Measurements from ENCODE around the gene CFAP299.

Gene CFAP299

GRCh38 chr4:80839281-80839680 lies 503.8 kb downstream of the CFAP299 start:
- Histone ChIP-seq H3K27me3 (ENCODE audit: control insufficient read depth, insufficient read depth, low read length) (no peaks in the 10 kb centered on the region), H3K4me3 (ENCODE audit: low read length) (no peak overlapping the region), H3K9me3 (ENCODE audit: control insufficient read depth, insufficient read depth, low read length) (no peaks in the 10 kb centered on the region), H3K36me3 (ENCODE audit: control insufficient read depth, insufficient read depth, low read length) (no peaks in the 10 kb centered on the region), H3K27ac (ENCODE audit: low read length) (no peak overlapping the region), H3K4me1 (ENCODE audit: control insufficient read depth, insufficient read depth, low read length) (no peaks in the 10 kb centered on the region)
- no CpG with 5 or more reads among the region's 1 CpG for WGBS (ENCODE audit: insufficient coverage, insufficient read length)
- no peak for DNase-seq (ENCODE audit: low read depth, low spot score)

GRCh38 chr4:80839792-80840191 lies 504.3 kb downstream of the CFAP299 start:
- DNase-seq (ENCODE audit: low read depth, low spot score), result no peak
- no peaks in the 10 kb centered on the region for H3K4me1 ChIP-seq (ENCODE audit: control insufficient read depth, insufficient read depth, low read length)
- no peak overlapping the region for H3K4me3 ChIP-seq (ENCODE audit: low read length)
- H3K27me3 ChIP-seq (ENCODE audit: control insufficient read depth, insufficient read depth, low read length), result no peaks in the 10 kb centered on the region
- H3K9me3 ChIP-seq (ENCODE audit: control insufficient read depth, insufficient read depth, low read length), result no peaks in the 10 kb centered on the region
- H3K36me3 ChIP-seq (ENCODE audit: control insufficient read depth, insufficient read depth, low read length), result no peaks in the 10 kb centered on the region
- H3K27ac ChIP-seq (ENCODE audit: low read length), result no peak overlapping the region

GRCh38 chr4:80840396-80840795 lies 504.9 kb downstream of the CFAP299 start:
- no peaks in the 10 kb centered on the region for H3K36me3 ChIP-seq (ENCODE audit: control insufficient read depth, insufficient read depth, low read length)
- whole genome bisulfite sequencing (ENCODE audit: insufficient coverage, insufficient read length), result no CpG with 5 or more reads among the region's 1 CpG
- no peak for DNase-seq (ENCODE audit: low read depth, low spot score)
- H3K27me3 ChIP-seq (ENCODE audit: control insufficient read depth, insufficient read depth, low read length), result no peaks in the 10 kb centered on the region
- H3K4me3 ChIP-seq (ENCODE audit: low read length), result no peak overlapping the region
- no peak overlapping the region for H3K27ac ChIP-seq (ENCODE audit: low read length)
- no peaks in the 10 kb centered on the region for H3K4me1 ChIP-seq (ENCODE audit: control insufficient read depth, insufficient read depth, low read length)
- H3K9me3 ChIP-seq (ENCODE audit: control insufficient read depth, insufficient read depth, low read length), result no peaks in the 10 kb centered on the region

- Histone ChIP-seq H3K36me3 (ENCODE audit: control insufficient read depth, insufficient read depth, low read length) (no peaks in the 10 kb centered on the region), H3K27me3 (ENCODE audit: control insufficient read depth, insufficient read depth, low read length) (no peaks in the 10 kb centered on the region), H3K4me1 (ENCODE audit: control insufficient read depth, insufficient read depth, low read length) (no peaks in the 10 kb centered on the region), H3K4me3 (ENCODE audit: low read length) (no peak overlapping the region), H3K9me3 (ENCODE audit: control insufficient read depth, insufficient read depth, low read length) (no peaks in the 10 kb centered on the region), H3K27ac (ENCODE audit: low read length) (no peak overlapping the region)
- no peak for DNase-seq (ENCODE audit: low read depth, low spot score)
- WGBS (ENCODE audit: insufficient coverage, insufficient read length), result no CpG with 5 or more reads among the region's 2 CpGs
Measured at GRCh38 chr4:80841587-80842281, 506.2 kb downstream of the CFAP299 start.

- DNase-seq (ENCODE audit: low read depth, low spot score), result no peak
- Histone ChIP-seq H3K27ac (ENCODE audit: low read length) (no peak overlapping the region), H3K27me3 (ENCODE audit: control insufficient read depth, insufficient read depth, low read length) (no peaks in the 10 kb centered on the region), H3K9me3 (ENCODE audit: control insufficient read depth, insufficient read depth, low read length) (no peaks in the 10 kb centered on the region), H3K4me1 (ENCODE audit: control insufficient read depth, insufficient read depth, low read length) (no peaks in the 10 kb centered on the region), H3K4me3 (ENCODE audit: low read length) (no peak overlapping the region), H3K36me3 (ENCODE audit: control insufficient read depth, insufficient read depth, low read length) (no peaks in the 10 kb centered on the region)
Measured at GRCh38 chr4:80846210-80846609, 510.7 kb downstream of the CFAP299 start.

- no peaks in the 10 kb centered on the region for H3K4me1 ChIP-seq (ENCODE audit: control insufficient read depth, insufficient read depth, low read length)
- no peak for DNase-seq (ENCODE audit: low read depth, low spot score)
- H3K27me3 ChIP-seq (ENCODE audit: control insufficient read depth, insufficient read depth, low read length), result no peaks in the 10 kb centered on the region
- WGBS (ENCODE audit: insufficient coverage, insufficient read length), result no CpG with 5 or more reads among the region's 2 CpGs
- no peak overlapping the region for H3K4me3 ChIP-seq (ENCODE audit: low read length)
- H3K9me3 ChIP-seq (ENCODE audit: control insufficient read depth, insufficient read depth, low read length), result no peaks in the 10 kb centered on the region
- H3K27ac ChIP-seq (ENCODE audit: low read length), result no peak overlapping the region
- no peaks in the 10 kb centered on the region for H3K36me3 ChIP-seq (ENCODE audit: control insufficient read depth, insufficient read depth, low read length)
Measured at GRCh38 chr4:80852061-80852460, 516.5 kb downstream of the CFAP299 start.

- H3K4me1 ChIP-seq (ENCODE audit: control insufficient read depth, insufficient read depth, low read length), result no peaks in the 10 kb centered on the region
- H3K36me3 ChIP-seq (ENCODE audit: control insufficient read depth, insufficient read depth, low read length), result no peaks in the 10 kb centered on the region
- no peak for DNase-seq (ENCODE audit: low read depth, low spot score)
- WGBS (ENCODE audit: insufficient coverage, insufficient read length), result no CpG with 5 or more reads among the region's 1 CpG
- no peaks in the 10 kb centered on the region for H3K9me3 ChIP-seq (ENCODE audit: control insufficient read depth, insufficient read depth, low read length)
- H3K27ac ChIP-seq (ENCODE audit: low read length), result no peak overlapping the region
- no peak overlapping the region for H3K4me3 ChIP-seq (ENCODE audit: low read length)
- no peaks in the 10 kb centered on the region for H3K27me3 ChIP-seq (ENCODE audit: control insufficient read depth, insufficient read depth, low read length)
Measured at GRCh38 chr4:80873571-80873970, 538.0 kb downstream of the CFAP299 start.

- no peaks in the 10 kb centered on the region for H3K4me1 ChIP-seq (ENCODE audit: control insufficient read depth, insufficient read depth, low read length)
- no peaks in the 10 kb centered on the region for H3K36me3 ChIP-seq (ENCODE audit: control insufficient read depth, insufficient read depth, low read length)
- H3K4me3 ChIP-seq (ENCODE audit: low read length), result no peak overlapping the region
- no peak overlapping the region for H3K27ac ChIP-seq (ENCODE audit: low read length)
- H3K27me3 ChIP-seq (ENCODE audit: control insufficient read depth, insufficient read depth, low read length), result no peaks in the 10 kb centered on the region
- DNase-seq (ENCODE audit: low read depth, low spot score), result no peak
- no CpG with 5 or more reads among the region's 2 CpGs for WGBS (ENCODE audit: insufficient coverage, insufficient read length)
- H3K9me3 ChIP-seq (ENCODE audit: control insufficient read depth, insufficient read depth, low read length), result no peaks in the 10 kb centered on the region
Measured at GRCh38 chr4:80874979-80875378, 539.4 kb downstream of the CFAP299 start.

GRCh38 chr4:80875642-80876041 lies 540.1 kb downstream of the CFAP299 start:
- no peak for DNase-seq (ENCODE audit: low read depth, low spot score)
- Histone ChIP-seq H3K36me3 (ENCODE audit: control insufficient read depth, insufficient read depth, low read length) (no peaks in the 10 kb centered on the region), H3K4me3 (ENCODE audit: low read length) (no peak overlapping the region), H3K9me3 (ENCODE audit: control insufficient read depth, insufficient read depth, low read length) (no peaks in the 10 kb centered on the region), H3K27ac (ENCODE audit: low read length) (no peak overlapping the region), H3K4me1 (ENCODE audit: control insufficient read depth, insufficient read depth, low read length) (no peaks in the 10 kb centered on the region), H3K27me3 (ENCODE audit: control insufficient read depth, insufficient read depth, low read length) (no peaks in the 10 kb centered on the region)
- no CpG with 5 or more reads among the region's 3 CpGs for WGBS (ENCODE audit: insufficient coverage, insufficient read length)

- DNase-seq (ENCODE audit: low read depth, low spot score), result no peak
- no peaks in the 10 kb centered on the region for H3K36me3 ChIP-seq (ENCODE audit: control insufficient read depth, insufficient read depth, low read length)
- no peak overlapping the region for H3K27ac ChIP-seq (ENCODE audit: low read length)
- H3K4me1 ChIP-seq (ENCODE audit: control insufficient read depth, insufficient read depth, low read length), result no peaks in the 10 kb centered on the region
- no peaks in the 10 kb centered on the region for H3K27me3 ChIP-seq (ENCODE audit: control insufficient read depth, insufficient read depth, low read length)
- H3K9me3 ChIP-seq (ENCODE audit: control insufficient read depth, insufficient read depth, low read length), result no peaks in the 10 kb centered on the region
- H3K4me3 ChIP-seq (ENCODE audit: low read length), result no peak overlapping the region
Measured at GRCh38 chr4:80876810-80877209, 541.3 kb downstream of the CFAP299 start.

- Histone ChIP-seq H3K36me3 (ENCODE audit: control insufficient read depth, insufficient read depth, low read length) (no peaks in the 10 kb centered on the region), H3K4me1 (ENCODE audit: control insufficient read depth, insufficient read depth, low read length) (no peaks in the 10 kb centered on the region), H3K27ac (ENCODE audit: low read length) (no peak overlapping the region), H3K27me3 (ENCODE audit: control insufficient read depth, insufficient read depth, low read length) (no peaks in the 10 kb centered on the region), H3K9me3 (ENCODE audit: control insufficient read depth, insufficient read depth, low read length) (no peaks in the 10 kb centered on the region), H3K4me3 (ENCODE audit: low read length) (no peak overlapping the region)
- DNase-seq (ENCODE audit: low read depth, low spot score), result no peak
- no CpG with 5 or more reads among the region's 1 CpG for WGBS (ENCODE audit: insufficient coverage, insufficient read length)
Measured at GRCh38 chr4:80878218-80878617, 542.7 kb downstream of the CFAP299 start.
